Measurements from ENCODE around the gene SLC2A14. TPM values are rescaled to one million over a fixed set of nuclear protein-coding genes. Genes with fewer than 3 reads are reported as not detected.
"Not testable (repeated sequence)": the region's sequence is repeated elsewhere in the genome, so short reads cannot be mapped to it uniquely, and the experiment has no call there.

Gene SLC2A14
- total RNA-seq (0.25 TPM), polyA plus RNA-seq (1 to 10 TPM in 1 of 4 donors, not detected in 3; 1.6 TPM)

GRCh38 chr12:7872566-7873319 is at the start of gene SLC2A14:
Gene SLC2A14, minus strand, starts transcription at chr12:7872915. Its CDS starts 3,035 bp downstream, at chr12:7869880.
- Mint-ChIP-seq H3K4me3 (peak within 1 kb of the TSS in 2 of 4 donors; percentile 19 to 24), H3K27me3 (peaks cover 48% of the 10 kb centered on the region), H3K27ac (peak within 1 kb of the TSS in 1 of 3 donors; percentile 36), H3K36me3 (peaks cover 4% of the 10 kb centered on the region), H3K9me3 (peaks cover 0 to 1% (median 0%) of the 10 kb centered on the region in 7 donors), H3K4me1 (peaks cover 0 to 5% (median 3%) of the 10 kb centered on the region in 4 donors)
- peak in 1 of 2 donors; percentile 6 for ATAC-seq (ENCODE audit: low read depth in 2 of 2)
- DNase-seq: no peak
- Histone ChIP-seq H3K4me3 (ENCODE audit: low read depth, low read length) (no peak within 1 kb of the TSS), H3K4me1 (ENCODE audit: control insufficient read depth, insufficient read depth, low read length, poor library complexity, severe bottlenecking) (no peaks in the 10 kb centered on the region), H3K36me3 (ENCODE audit: control insufficient read depth, insufficient read depth, low read length) (no peaks in the 10 kb centered on the region), H3K27ac (ENCODE audit: insufficient read depth, low read length, poor library complexity, severe bottlenecking) (no peak within 1 kb of the TSS), H3K9me3 (ENCODE audit: control insufficient read depth in 2 of 2, low read length in 2 of 2) (no peaks in the 10 kb centered on the region), H3K27me3 (ENCODE audit: control insufficient read depth, insufficient read depth, low read length) (peaks cover 16% of the 10 kb centered on the region)

DNA sequence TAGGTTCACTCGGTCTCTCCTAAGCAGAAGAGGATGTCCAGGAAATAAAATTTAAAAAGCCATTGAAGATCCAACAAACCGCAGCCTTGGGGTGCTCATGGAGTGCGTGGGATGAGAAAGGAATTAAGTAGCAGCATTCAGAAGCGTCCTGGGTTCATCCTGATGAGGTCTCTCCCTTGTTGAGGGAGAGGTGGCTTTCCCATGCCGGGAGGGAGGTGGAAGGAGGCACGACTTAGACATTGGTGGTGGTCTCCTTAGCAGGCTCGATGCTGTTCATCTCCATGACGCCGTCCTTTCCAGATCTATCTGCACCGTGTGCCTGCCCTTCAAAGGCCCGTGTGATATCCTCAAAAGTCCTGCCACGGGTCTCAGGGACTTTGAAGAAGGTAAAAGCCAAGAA is 48.5 kb upstream of the SLC2A14 start:
- peak overlapping the region in 2 of 4 donors; percentile 9 to 61 for H3K4me3 Mint-ChIP-seq
- H3K27me3 Mint-ChIP-seq; ATAC-seq (ENCODE audit: low read depth in 2 of 2); H3K4me3 ChIP-seq (ENCODE audit: low read depth, low read length); H3K27ac ChIP-seq (ENCODE audit: insufficient read depth, low read length, poor library complexity, severe bottlenecking); H3K27me3 ChIP-seq (ENCODE audit: control insufficient read depth, insufficient read depth, low read length); DNase-seq; H3K9me3 Mint-ChIP-seq; H3K4me1 ChIP-seq (ENCODE audit: control insufficient read depth, insufficient read depth, low read length, poor library complexity, severe bottlenecking); H3K9me3 ChIP-seq (ENCODE audit: control insufficient read depth in 2 of 2, low read length in 2 of 2): not testable (repeated sequence)
- peak overlapping the region in 2 of 3 donors; percentile 56 to 72 for H3K27ac Mint-ChIP-seq
- peaks cover 19 to 66% (median 48%) of the 10 kb centered on the region in 4 donors for H3K4me1 Mint-ChIP-seq
- H3K36me3 Mint-ChIP-seq: peaks cover 58% of the 10 kb centered on the region
- peaks cover 70% of the 10 kb centered on the region for H3K36me3 ChIP-seq (ENCODE audit: control insufficient read depth, insufficient read depth, low read length)

DNA sequence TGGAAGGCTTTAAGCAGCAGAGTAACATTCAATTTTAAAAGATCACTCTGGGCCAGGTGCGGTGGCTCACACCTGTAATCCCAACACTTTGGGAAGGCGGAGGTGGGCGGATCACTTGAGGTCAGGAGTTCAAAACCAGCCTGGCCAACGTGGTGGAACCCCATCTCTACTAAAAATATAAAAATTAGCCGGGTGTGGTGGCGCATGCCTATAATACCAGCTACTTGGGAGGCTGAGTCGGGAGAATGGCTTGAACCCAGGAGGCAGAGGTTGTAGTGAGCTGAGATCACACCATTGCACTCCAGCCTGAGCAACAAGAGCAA is 45.5 kb upstream of the SLC2A14 start:
- not testable (repeated sequence) for H3K4me1 ChIP-seq (ENCODE audit: control insufficient read depth, insufficient read depth, low read length, poor library complexity, severe bottlenecking); H3K4me3 ChIP-seq (ENCODE audit: low read depth, low read length); H3K9me3 Mint-ChIP-seq; H3K27ac Mint-ChIP-seq; H3K9me3 ChIP-seq (ENCODE audit: control insufficient read depth in 2 of 2, low read length in 2 of 2); H3K27me3 ChIP-seq (ENCODE audit: control insufficient read depth, insufficient read depth, low read length); H3K27ac ChIP-seq (ENCODE audit: insufficient read depth, low read length, poor library complexity, severe bottlenecking); ATAC-seq (ENCODE audit: low read depth in 2 of 2); H3K27me3 Mint-ChIP-seq
- peak in 1 of 3 donors; percentile 7 for DNase-seq
- H3K36me3 ChIP-seq (ENCODE audit: control insufficient read depth, insufficient read depth, low read length): peaks cover 45% of the 10 kb centered on the region
- peaks cover 43% of the 10 kb centered on the region for H3K36me3 Mint-ChIP-seq
- peaks cover 15 to 55% (median 38%) of the 10 kb centered on the region in 4 donors for H3K4me1 Mint-ChIP-seq
- peak overlapping the region in 2 of 4 donors; percentile 3 to 8 for H3K4me3 Mint-ChIP-seq

GRCh38 chr12:7917392-7918267 is 44.9 kb upstream of the SLC2A14 start:
- ATAC-seq (ENCODE audit: low read depth in 2 of 2): no peak
- Mint-ChIP-seq H3K9me3 (peaks cover 0 to 2% (median 0%) of the 10 kb centered on the region in 7 donors), H3K27me3 (no peaks in the 10 kb centered on the region), H3K4me3 (peak overlapping the region in 1 of 4 donors; percentile 62), H3K27ac (peak overlapping the region in 1 of 3 donors; percentile 89), H3K4me1 (peaks cover 15 to 53% (median 36%) of the 10 kb centered on the region in 4 donors), H3K36me3 (peaks cover 41% of the 10 kb centered on the region)
- Histone ChIP-seq H3K36me3 (ENCODE audit: control insufficient read depth, insufficient read depth, low read length) (peaks cover 39% of the 10 kb centered on the region), H3K4me3 (ENCODE audit: low read depth, low read length) (no peak overlapping the region), H3K27me3 (ENCODE audit: control insufficient read depth, insufficient read depth, low read length) (no peaks in the 10 kb centered on the region), H3K9me3 (ENCODE audit: control insufficient read depth in 2 of 2, low read length in 2 of 2) (no peaks in the 10 kb centered on the region), H3K27ac (ENCODE audit: insufficient read depth, low read length, poor library complexity, severe bottlenecking) (no peak overlapping the region), H3K4me1 (ENCODE audit: control insufficient read depth, insufficient read depth, low read length, poor library complexity, severe bottlenecking) (peaks cover 7% of the 10 kb centered on the region)
- DNase-seq: no peak

GRCh38 chr12:7916936-7917335 is 44.2 kb upstream of the SLC2A14 start:
- Histone ChIP-seq H3K9me3 (ENCODE audit: control insufficient read depth in 2 of 2, low read length in 2 of 2) (no peaks in the 10 kb centered on the region), H3K27ac (ENCODE audit: insufficient read depth, low read length, poor library complexity, severe bottlenecking) (no peak overlapping the region), H3K4me3 (ENCODE audit: low read depth, low read length) (no peak overlapping the region), H3K27me3 (ENCODE audit: control insufficient read depth, insufficient read depth, low read length) (no peaks in the 10 kb centered on the region), H3K4me1 (ENCODE audit: control insufficient read depth, insufficient read depth, low read length, poor library complexity, severe bottlenecking) (peaks cover 6% of the 10 kb centered on the region), H3K36me3 (ENCODE audit: control insufficient read depth, insufficient read depth, low read length) (peaks cover 32% of the 10 kb centered on the region)
- Mint-ChIP-seq H3K4me1 (peaks cover 15 to 49% (median 33%) of the 10 kb centered on the region in 4 donors), H3K36me3 (peaks cover 36% of the 10 kb centered on the region), H3K27ac (peak overlapping the region in 1 of 3 donors; percentile 89), H3K4me3 (peak overlapping the region in 2 of 4 donors; percentile 41 to 62), H3K9me3 (peaks cover 0 to 2% (median 0%) of the 10 kb centered on the region in 7 donors), H3K27me3 (no peaks in the 10 kb centered on the region)
- DNase-seq (peak in 1 of 3 donors; percentile 11), ATAC-seq (ENCODE audit: low read depth in 2 of 2) (peak in 1 of 2 donors; percentile 12)

DNA sequence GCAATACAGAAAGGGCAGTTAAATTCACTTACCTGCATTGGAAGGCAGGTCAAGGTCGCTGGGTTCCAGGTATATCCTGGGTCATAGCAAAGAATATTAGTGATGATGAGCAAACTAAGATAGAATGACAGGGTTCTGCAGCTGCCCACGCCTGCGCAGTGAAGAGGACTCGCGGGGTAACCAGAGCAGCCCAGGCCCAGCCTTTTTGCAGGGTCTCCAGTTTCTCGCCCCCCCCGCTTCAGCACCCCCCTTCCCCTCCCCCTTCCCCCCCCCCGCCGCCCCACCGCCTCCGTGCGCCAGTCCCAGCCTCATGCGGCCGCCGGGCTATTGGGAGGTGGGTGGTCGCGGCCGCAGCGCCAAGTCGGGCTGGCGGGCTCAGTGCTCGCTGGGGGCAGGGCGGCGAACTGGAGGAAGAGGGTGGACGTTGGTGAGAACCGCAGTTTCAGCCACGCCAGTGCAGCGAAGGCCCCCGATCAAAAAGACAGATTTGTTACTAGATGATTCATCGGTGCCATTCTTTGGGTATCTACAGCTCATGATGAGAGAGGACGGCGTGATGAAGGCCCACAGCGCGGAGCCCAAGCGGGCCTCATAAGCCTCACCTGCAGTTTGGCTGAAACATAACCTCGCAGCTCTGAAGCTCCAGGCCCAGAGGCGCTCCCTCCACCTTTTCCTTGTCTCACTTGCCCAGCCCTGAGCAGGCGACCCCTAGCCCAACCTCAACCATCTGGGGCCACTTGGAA is 43.1 kb upstream of the SLC2A14 start:
- Mint-ChIP-seq H3K4me3 (peak overlapping the region in 2 of 4 donors; percentile 1 to 31), H3K36me3 (peaks cover 25% of the 10 kb centered on the region), H3K4me1 (peaks cover 14 to 40% (median 27%) of the 10 kb centered on the region in 4 donors), H3K27me3 (no peaks in the 10 kb centered on the region), H3K27ac (peak overlapping the region in 1 of 3 donors; percentile 20), H3K9me3 (peaks cover 0 to 2% (median 0%) of the 10 kb centered on the region in 7 donors)
- Histone ChIP-seq H3K36me3 (ENCODE audit: control insufficient read depth, insufficient read depth, low read length) (peaks cover 21% of the 10 kb centered on the region), H3K4me1 (ENCODE audit: control insufficient read depth, insufficient read depth, low read length, poor library complexity, severe bottlenecking) (peaks cover 4% of the 10 kb centered on the region), H3K27ac (ENCODE audit: insufficient read depth, low read length, poor library complexity, severe bottlenecking) (no peak overlapping the region), H3K27me3 (ENCODE audit: control insufficient read depth, insufficient read depth, low read length) (no peaks in the 10 kb centered on the region), H3K9me3 (ENCODE audit: control insufficient read depth in 2 of 2, low read length in 2 of 2) (no peaks in the 10 kb centered on the region), H3K4me3 (ENCODE audit: low read depth, low read length) (no peak overlapping the region)
- ATAC-seq (ENCODE audit: low read depth in 2 of 2) (peak; percentile 26 to 52), DNase-seq (peak in 1 of 3 donors; percentile 15)

GRCh38 chr12:7910106-7910505 is 37.4 kb upstream of the SLC2A14 start:
- H3K27me3 ChIP-seq (ENCODE audit: control insufficient read depth, insufficient read depth, low read length); H3K27ac ChIP-seq (ENCODE audit: insufficient read depth, low read length, poor library complexity, severe bottlenecking); ATAC-seq (ENCODE audit: low read depth in 2 of 2); H3K4me3 Mint-ChIP-seq; H3K4me1 ChIP-seq (ENCODE audit: control insufficient read depth, insufficient read depth, low read length, poor library complexity, severe bottlenecking); H3K27me3 Mint-ChIP-seq; H3K27ac Mint-ChIP-seq; DNase-seq; H3K4me1 Mint-ChIP-seq; H3K36me3 Mint-ChIP-seq; H3K4me3 ChIP-seq (ENCODE audit: low read depth, low read length); H3K9me3 Mint-ChIP-seq; H3K9me3 ChIP-seq (ENCODE audit: control insufficient read depth in 2 of 2, low read length in 2 of 2); H3K36me3 ChIP-seq (ENCODE audit: control insufficient read depth, insufficient read depth, low read length): not testable (repeated sequence)
